Stimulated activated CD4-positive, alpha-beta T cell treated with anti-CD3 and anti-CD28 coated beads, Interleukin-1b, Interleukin-23, amount 100 ng/mL, for 1 hour (primary cell): ENCODE results near the gene OR2H1.
"Not testable (repeated sequence)": the region's sequence is repeated elsewhere in the genome, so short reads cannot be mapped to it uniquely, and the experiment has no call there.

Experiments used
- DNase-seq, 2 donors: peaks; one replicate each; pipeline ENCODE4 v3.0.0-alpha.2; 2020; ENCODE audit warnings: low read depth in 2 of 2

OR2H1 gene

DNA sequence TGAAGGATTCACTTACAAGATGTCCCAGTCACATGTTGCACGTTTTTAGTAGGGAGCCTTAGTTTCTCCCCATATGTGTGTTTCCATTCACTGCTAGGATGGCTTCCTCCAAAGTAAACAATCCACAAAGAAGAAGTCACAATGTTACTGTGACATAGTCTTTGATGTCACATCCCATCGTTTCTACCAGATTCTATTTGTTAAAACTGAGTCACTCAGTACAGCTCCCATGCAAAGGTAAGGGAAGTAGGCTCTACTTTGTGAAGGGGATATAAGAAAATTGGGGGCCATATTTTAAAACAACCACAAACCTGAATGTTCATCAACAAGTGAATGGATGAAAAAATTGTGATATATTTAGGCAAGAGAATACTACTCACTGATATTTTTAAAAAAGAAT lies at the start of gene OR2H1, which contains the start of gene OR11A1:
TSS of gene OR2H1 (plus strand) at position 185 of the 400 bp plus-strand sequence. CDS start 4,615 bp downstream, outside the sequence.
TSS of gene OR11A1 (minus strand) at position 101 of the 400 bp plus-strand sequence. CDS start 29,430 bp downstream, outside the sequence.
- DNase-seq: no peak

DNA sequence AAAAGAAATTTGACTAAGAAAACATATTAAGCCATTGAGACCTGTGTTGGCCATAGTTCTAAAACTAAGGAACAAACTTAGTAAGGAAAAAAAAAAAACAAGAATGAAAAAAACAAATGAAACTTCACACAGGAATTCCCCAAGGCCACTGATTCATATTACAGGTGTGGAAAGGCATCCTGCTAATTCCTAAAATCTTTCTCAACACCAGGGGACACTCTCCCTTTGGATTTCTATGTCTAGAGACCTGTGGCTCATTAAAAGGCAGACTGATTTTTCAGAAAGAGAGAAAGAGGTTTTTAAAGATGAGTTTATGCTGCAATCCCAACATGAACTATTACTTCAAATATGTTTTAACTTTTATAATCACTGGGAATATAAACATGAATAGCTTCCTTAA lies 42.4 kb upstream of the OR2H1 start, which contains the start of gene OR12D1:
TSS of gene OR12D1 (plus strand) at position 341 of the 400 bp plus-strand sequence.
- no peak for DNase-seq

DNA sequence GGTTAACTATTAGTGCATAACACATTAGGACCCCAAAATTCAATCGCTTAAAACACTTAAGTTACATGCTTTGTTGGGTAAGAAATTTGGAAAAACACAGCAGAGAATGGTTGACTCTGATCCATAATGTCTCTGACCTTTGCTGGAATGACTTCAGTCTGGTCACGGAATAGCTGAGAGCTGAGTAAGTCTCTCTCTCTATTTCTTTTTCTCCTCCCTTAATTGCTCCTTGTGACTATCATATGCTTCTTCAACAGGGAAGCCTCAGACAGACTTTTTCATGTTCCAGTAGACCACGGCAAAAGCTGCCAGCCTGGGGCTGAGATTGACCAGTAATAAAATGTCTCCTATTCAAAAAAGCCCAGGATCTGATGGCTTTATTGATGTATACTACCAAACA lies 37.4 kb upstream of the OR2H1 start:
- DNase-seq: no peak

DNA sequence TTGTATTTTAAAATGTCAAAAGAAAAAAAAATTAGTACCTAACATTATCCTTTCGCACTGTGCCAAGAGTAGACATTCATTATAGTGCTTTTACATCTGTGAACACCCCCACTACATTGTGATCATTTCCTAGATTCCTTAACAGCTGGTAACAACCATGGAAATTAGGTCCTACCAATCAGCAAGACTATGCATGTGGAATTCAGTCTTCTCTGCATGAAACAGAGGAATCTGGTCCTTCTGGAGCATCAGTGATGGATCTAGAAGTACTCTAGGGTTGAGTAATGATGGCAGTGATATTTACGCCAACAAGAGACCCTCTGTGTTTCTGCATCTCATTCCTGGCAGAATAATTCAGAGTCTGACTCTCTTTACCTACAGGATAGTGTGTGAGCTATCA lies 32.8 kb upstream of the OR2H1 start:
- DNase-seq: no peak

DNA sequence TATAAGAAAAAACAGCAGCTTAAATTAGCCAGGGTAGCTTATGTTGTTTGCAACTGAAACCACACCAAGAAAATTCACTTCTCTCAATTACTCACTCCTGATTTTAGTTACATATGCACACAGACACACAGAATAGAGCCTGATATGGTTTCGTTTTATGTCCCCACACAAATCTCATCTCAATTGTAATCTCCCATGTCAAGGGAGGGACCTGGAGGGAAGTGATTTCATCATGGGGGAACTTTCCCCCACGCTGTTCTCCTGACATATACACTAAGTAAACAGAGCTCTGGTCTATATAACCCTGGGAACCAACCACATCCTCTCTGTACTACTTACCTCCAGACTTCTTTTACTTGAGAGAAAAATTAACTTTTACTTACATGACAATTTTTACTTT lies 32.4 kb upstream of the OR2H1 start:
- DNase-seq: no peak

DNA sequence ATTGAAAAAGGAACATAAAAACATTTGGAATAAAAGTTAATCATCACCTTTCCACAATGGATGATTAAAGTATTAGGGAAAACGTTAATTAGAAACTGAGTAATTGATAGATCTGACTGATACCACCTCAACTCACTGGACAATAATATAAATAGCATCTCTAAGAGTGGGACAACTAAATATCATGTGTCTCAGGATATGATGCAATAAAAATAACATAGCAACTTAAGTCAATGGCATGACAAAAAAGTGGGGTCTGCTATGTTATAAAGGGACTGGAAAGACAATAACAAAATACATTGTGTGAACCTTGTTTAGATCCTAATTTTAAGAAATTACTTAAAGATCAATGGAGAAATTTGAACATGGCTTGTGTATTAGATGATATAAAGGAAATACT lies 31.9 kb upstream of the OR2H1 start:
- DNase-seq: no peak

DNA sequence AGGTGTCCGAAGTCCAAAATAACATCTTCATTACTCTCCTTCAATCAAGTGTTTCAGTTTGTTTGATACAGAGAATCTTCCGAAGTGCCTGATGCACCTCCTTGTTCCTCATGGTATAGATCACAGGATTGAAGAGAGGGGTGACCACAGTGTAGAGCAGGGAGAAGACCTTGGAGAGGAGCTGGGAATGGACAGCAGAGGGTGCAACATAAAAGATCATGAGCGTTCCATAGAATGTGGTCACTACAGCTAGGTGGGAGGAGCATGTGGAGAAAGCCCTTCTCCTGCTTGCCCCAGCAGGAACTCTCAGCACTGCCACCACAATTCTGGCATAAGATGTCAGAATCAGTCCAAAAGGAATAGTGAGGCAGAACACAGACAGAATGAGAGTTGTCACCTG lies 30.3 kb upstream of the OR2H1 start:
- no peak for DNase-seq

DNA sequence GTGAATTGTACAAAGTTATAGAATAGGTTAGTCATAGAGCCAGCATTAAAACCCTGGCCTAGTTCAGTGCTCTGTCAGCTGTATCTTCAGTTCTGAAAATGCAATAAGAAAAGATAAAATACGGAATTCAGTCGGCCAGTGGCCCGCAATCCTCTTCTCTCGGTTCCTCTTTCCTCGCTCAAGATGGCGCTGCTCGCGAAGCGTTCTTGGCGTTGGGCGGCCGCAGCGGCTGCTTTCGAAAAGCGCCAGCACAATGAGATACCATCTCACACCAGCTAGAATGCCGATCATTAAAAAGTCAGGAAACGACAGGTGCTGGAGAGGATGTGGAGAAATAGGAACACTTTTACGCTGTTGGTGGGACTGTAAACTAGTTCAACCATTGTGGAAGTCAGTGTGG lies 20.2 kb upstream of the OR2H1 start:
- not testable (repeated sequence) for DNase-seq

DNA sequence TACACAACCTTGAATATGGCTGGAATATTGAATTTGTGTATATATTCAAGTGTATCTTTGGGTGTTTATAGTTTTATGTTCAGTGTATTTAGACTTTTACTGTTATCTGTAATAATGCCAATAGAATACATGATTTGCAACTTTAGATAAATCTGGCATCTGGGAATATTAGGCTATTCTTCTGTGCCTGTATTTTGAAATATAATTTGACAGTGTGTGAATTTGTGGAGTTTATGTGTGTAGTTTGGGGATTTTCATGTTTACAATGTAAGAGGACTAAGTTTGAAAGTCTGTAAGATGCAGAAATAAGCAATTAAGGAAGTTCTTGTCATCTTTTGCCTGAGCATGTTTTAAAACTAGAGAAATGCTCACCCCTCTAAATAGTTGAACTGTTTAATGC lies 17.9 kb upstream of the OR2H1 start, which contains the start of gene OR10C1:
TSS of gene OR10C1 (plus strand) at position 301 of the 400 bp plus-strand sequence. CDS start 710 bp downstream, outside the sequence.
- no peak for DNase-seq

DNA sequence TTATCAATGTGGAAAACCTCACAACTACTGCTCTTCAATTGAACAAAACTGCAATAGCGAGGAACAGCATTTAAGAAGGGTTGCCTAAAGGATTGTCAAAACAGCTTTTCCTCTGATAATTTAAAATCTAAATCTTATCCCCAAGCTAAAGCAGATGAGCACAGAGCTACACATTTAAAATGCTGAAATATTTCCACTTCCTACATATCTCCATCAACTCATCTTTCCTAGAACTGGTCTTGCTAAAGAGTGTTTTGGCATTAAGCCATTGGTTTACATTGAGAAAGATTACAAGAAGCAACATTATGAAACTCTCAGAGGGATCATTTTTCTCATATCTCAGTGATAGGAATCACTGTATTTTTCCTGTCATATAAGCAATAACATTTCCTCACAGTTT lies 14.2 kb upstream of the OR2H1 start:
- DNase-seq: no peak

DNA sequence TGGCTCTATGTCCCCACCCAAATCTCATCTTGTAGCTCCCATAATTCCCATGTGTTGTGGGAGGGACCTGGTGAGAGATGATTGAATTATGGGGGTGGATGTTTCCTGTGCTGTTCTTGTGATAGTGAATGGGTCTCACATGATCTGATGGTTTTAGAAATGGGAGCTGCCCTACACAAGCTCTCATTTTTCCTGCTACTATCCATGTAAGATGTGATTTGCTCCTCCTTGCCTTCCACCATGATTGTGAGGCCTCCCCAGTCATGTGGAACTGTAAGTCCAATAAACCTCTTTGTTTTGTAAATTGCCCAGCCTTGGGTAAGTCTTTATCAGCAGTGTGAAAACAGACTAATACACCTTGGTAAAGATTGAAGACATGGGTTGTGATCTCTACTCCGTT lies 12.9 kb upstream of the OR2H1 start:
- not testable (repeated sequence) for DNase-seq

DNA sequence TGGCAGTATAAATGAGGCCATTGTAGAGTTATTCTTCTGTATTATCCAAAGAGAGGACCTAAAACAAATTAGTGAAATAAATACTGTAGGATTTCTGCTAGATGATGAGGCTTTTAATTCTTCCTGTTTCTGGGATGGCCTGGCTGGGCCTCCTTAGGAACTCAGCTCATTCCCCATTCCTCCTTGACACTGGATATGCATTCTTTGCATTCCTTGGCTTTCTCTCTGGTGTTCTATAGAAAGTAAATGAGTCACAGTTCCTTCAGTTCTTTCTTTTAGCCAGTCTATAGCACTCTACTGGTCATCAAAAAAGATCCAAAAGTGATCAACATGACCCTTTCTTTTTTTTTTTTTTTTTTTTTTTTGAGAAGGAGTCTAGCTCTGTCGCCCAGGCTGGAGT lies 9.3 kb upstream of the OR2H1 start:
- DNase-seq: no peak

DNA sequence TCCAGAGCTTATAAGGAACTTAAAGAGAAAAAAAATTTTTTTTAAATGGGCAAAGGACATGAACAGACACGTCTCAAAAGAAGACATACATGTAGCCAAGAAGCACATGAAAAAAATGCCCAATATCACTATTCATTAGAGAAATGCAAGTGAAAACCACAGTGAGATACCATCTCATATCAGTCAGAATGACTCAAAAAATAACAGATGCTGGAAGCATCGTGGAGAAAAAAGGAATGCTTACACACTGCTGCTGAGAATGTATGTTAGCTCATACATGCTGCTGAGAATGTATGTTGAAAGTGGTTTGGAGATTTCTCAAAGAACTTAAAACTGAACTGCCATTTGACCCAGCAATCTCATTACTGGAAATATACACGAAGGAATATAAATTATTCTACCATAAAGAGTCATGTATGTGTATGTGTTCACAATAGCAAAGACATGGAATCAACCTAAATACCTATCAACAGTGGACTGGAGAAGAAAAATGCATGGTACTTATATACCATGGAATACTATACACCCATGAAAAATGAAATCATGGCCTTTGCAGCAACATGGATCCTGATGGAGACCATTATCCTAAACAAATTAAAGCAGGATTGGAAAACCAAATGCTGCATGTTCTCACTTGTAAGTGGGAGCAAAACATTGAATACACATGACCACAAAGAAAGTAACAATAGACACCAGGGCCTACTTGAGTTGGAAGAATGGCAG lies 5.3 kb upstream of the OR2H1 start:
- no peak for DNase-seq

DNA sequence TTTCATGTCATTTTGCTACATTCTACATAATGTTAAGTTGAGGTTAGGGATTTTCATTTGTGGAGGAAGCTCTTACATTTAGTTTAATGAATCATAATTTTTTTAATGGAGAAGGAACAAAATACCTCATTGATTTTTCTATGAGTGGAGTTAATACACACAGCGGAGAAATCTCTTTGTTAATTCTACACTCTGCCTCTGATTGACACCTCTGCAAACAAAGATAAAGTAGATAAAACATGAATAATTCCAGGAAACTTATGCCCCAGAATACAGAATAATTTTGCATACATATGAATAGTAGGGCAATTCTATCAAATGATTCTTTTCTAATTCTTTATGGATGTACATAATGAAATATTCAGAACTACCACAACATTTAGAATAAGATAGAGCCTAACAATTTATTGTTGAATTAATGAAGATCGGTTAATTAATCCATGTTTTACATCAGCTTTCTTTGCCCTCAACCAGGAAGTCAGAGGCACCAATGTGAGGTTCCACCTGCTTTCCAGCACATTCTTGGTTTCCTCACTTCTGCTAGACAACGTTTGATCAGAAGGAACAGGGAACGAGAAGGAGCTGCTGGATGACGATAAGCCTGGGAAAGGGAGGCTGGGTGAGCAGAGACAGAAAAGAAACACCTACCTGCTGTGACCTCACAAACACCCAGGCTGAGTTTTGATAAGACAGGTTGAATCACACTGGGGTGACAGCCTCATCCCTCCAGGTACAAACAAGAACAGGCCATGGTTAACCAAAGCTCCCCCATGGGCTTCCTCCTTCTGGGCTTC lies 4.3 kb downstream of the OR2H1 start:
- no peak for DNase-seq

DNA sequence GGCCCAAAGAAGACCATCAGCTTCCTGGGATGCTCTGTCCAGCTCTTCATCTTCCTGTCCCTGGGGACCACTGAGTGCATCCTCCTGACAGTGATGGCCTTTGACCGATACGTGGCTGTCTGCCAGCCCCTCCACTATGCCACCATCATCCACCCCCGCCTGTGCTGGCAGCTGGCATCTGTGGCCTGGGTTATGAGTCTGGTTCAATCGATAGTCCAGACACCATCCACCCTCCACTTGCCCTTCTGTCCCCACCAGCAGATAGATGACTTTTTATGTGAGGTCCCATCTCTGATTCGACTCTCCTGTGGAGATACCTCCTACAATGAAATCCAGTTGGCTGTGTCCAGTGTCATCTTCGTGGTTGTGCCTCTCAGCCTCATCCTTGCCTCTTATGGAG lies 5.1 kb downstream of the OR2H1 start:
- DNase-seq: no peak

DNA sequence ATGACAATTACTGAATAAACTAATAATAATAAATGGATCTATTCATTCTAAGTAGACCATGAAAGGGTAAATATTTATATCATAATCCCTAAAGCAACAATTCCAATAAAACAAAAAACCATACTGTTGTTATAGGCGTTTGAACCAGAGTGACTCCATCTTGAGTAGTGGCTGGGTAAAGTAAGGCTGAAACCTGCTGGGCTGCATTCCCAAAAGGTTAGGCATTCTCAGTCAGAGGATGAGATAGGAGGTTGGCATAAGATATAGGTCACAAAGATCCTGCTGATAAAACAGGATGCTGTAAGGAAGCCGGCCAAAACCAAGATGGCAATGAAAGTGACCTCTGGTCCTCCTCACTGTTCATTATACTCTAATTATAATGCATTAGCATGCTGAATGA lies 8.3 kb downstream of the OR2H1 start:
- DNase-seq: no peak

DNA sequence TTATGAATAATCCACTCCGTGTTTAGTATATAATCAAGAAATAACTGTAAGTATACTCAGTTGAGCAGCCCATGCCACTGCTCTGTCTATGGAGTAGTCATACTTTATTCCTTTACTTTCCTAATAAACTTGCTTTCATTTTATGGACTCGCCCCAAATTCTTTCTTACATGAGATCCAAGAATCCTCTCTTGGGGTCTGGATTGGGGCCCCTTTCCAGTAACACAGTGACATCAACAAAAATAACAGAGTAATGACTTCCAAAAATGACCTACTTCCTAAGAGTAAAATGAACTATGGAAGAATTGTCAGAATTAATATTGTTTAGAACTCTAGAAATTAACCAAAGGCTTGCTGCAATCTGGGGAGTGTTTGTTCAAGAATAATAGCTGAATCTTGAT lies 8.8 kb downstream of the OR2H1 start:
- no peak for DNase-seq

DNA sequence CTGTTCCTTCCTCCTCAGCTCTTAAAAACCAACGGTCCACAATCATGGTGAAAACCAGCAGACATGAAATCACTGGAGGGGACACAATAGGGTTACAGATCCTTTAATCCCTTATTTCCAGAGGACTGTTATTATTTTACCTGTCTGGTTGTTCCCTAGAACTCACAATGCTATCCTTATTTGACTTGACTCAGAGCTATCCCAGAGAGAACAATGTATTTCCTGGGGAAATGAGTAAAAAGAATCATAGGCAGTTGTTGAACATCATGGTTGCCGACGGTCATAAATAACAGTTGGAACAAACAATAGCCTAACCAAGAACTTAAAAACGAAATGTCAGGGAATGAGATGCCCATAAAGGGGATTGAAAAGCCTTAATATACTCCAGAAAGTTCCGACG lies 9.3 kb downstream of the OR2H1 start:
- DNase-seq: no peak

DNA sequence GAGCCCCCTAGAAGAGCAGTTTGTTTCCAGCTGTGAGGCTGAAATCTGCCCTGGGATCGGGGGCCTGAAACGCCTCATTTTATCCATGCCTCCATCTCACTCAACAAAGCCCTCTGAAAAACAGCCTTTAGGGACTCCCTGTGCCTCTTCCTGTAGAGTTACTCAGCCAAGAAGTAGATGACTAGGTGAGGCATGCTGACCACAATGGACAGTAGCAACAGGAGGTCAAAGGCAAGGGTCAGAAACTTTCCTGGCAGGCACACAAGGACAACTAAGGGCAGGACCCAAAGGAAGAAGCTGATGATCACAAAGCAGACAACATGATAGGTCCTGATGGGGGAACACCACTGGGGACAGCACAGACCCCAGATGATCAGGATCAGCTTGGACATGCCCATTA lies 18.0 kb downstream of the OR2H1 start:
- DNase-seq: no peak

DNA sequence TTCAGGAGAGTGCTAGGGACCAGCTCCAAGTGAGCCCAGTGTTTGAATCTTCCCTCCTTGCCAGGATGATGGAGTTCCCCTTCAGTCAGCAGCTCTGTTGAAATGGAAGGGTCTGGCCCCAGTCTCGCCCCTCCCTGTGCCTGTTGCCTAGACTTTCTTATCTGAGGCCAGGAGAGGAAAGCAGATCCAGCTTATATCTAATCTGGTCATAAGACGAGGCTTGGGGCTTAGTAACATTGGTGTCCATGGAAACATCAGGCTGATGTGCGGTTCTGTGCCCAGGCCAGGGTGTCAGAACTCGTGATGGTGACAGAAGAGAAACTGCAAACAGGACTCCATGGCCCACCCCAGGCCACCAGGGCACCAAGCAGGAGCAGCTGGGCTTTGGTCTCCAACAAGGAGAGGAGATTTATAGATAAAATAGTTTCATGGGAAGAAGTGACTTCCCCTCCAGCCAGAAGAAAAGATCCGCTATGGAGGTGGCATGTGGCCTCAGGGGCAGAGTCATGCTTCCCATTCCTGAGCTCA lies 21.0 kb downstream of the OR2H1 start:
- DNase-seq: no peak

DNA sequence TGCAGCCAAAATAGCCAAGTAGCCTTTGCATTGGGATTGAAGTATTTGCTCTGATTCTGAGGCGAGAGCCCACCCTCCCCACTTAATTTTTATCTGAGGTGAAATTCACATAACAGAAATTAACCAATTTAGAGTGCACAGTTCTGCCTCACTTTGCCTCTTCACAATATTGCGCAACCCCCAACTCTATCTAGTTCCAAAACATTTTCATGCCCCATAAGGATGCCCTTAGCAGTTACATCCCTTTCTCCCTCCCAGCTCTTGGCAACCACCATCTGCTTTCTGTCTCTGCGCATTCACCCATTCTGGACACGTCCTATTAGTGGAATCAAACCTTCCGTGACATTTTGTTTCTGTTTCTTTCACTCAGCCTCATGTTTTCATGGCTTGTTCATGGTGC lies 21.8 kb downstream of the OR2H1 start:
- no peak for DNase-seq

DNA sequence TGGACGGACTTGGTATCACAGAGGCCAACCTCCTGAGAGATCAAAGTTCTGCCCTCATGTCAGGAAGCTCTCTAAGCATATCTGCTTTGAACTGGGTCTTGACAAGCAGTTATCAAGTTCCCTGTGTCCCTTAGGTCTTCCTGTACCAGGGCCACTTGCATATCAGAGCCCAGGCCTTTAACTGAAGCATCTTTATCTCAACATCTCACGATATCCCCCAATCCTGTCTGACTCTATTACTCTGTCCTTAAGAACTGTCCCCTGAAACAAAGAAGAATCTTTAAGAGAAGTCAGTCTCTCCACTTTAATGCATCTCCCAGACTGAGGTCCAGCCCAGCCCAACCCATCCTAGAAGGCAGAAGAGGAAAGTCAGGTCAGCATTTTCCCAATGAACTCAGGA lies 22.6 kb downstream of the OR2H1 start:
- DNase-seq: no peak

DNA sequence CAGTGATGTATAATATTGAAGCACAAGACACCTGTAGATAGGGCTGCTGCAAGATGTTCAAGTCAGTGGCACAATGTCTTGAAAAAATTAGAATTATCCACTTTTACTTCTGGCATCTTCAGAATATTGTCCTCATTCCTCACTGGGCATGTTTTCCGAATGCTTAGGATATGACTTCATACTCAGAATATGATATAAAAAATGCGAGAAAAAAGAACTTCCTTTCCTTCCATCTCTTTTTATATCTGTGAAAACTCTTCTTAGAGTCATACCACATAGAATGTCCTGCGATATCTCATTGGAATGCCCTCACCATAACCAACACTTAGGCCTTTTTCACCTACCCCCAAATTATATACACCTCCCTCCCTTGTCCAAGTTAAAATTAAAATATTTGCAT lies 26.2 kb downstream of the OR2H1 start:
- DNase-seq: no peak
